Activated T-cell treated with anti-CD3 and anti-CD28 coated beads, Interleukin-2, amount 50 U/mL, for 72 hours (primary cell): ENCODE results near the gene SLC22A3. TPM values are rescaled to one million over a fixed set of nuclear protein-coding genes. Genes with fewer than 3 reads are reported as not detected.
A peak's percentile ranks its signal among the peaks of the same experiment; 100 is the strongest.
"Not testable (repeated sequence)": the region's sequence is repeated elsewhere in the genome, so short reads cannot be mapped to it uniquely, and the experiment has no call there.

Source experiments
- ATAC-seq, 2 donors: fragments of 150-1000 bp; cut with Tn5 transposase; replicated peaks in 1 of 2; 2 replicates each; pipeline ENCODE4 v1.10.0; 2021; ENCODE audit warnings: moderate library complexity in 2 of 2, mild to moderate bottlenecking in 1 of 2
- DNase-seq, 2 donors: peaks; one replicate each; pipeline ENCODE4 v3.0.0; 2021 to 2022; ENCODE audit warnings: mixed read lengths in 1 of 2
- H3K27ac Mint-ChIP-seq: one replicate; pipeline ENCODE4 v1.8.0; 2022; ENCODE audit warnings: mild to moderate bottlenecking, moderate library complexity, mixed read lengths
- H3K27me3 Mint-ChIP-seq: one replicate; pipeline ENCODE4 v1.8.0; 2022; ENCODE audit warnings: low read depth, mixed read lengths
- H3K36me3 Mint-ChIP-seq, 2 donors: one replicate each; pipeline ENCODE4 v1.8.0; 2022; ENCODE audit warnings: mixed read lengths in 2 of 2, mild to moderate bottlenecking in 1 of 2; ENCODE audit not compliant: insufficient read depth in 2 of 2
- H3K4me1 Mint-ChIP-seq: one replicate; pipeline ENCODE4 v1.8.0; 2022; ENCODE audit warnings: low read depth, mixed read lengths
- H3K4me3 Mint-ChIP-seq, 2 donors: one replicate each; pipeline ENCODE4 v1.8.0; 2022; ENCODE audit warnings: mild to moderate bottlenecking in 2 of 2, mixed read lengths in 2 of 2, moderate library complexity in 2 of 2
- H3K9me3 Mint-ChIP-seq, 2 donors: one replicate each; pipeline ENCODE4 v1.8.0; 2022; ENCODE audit warnings: mixed read lengths in 2 of 2
- total RNA-seq, 2 donors: library from RNA; stranded (reverse); gene quantifications; one replicate each; pipeline ENCODE4 v1.2.3, GENCODE V29; 2022

The SLC22A3 gene
- total RNA-seq, 2 donors from 2014 or later: not detected

- no peak for DNase-seq
- Mint-ChIP-seq H3K9me3 (peaks cover 2 to 4% of the 10 kb centered on the region in 2 donors), H3K27me3 (peaks cover 24% of the 10 kb centered on the region), H3K4me1 (no peaks in the 10 kb centered on the region), H3K27ac (no peak overlapping the region), H3K4me3 (no peak overlapping the region), H3K36me3 (peaks cover 0 to 2% of the 10 kb centered on the region in 2 donors)
- ATAC-seq: no peak
Measured at GRCh38 chr6:160387916-160388643, 39.9 kb downstream of the SLC22A3 start.

DNA sequence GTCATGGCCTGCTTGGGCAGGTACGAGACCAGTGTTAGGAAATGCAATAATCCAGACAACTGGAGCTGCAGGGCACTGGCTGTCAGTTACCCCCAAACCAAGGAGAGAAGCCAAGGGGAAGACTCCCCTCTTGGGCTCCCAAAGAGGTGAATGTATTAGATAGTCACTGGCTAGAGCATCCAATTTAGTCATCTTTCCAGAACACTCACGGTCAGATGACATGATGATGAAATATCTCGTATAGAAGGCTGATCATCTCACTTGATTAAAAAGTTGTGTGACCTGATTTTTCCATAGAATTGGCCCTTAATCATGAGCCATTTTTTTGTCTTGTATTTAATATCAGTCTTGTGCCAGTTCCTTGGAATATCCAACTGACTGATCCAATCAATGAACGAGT lies 40.7 kb downstream of the SLC22A3 start:
- Mint-ChIP-seq H3K4me1 (no peaks in the 10 kb centered on the region), H3K36me3 (no peaks in the 10 kb centered on the region), H3K4me3 (no peak overlapping the region), H3K27ac (no peak overlapping the region), H3K9me3 (peaks cover 0 to 4% of the 10 kb centered on the region in 2 donors), H3K27me3 (peaks cover 31% of the 10 kb centered on the region)
- ATAC-seq (no peak), DNase-seq (no peak)

DNA sequence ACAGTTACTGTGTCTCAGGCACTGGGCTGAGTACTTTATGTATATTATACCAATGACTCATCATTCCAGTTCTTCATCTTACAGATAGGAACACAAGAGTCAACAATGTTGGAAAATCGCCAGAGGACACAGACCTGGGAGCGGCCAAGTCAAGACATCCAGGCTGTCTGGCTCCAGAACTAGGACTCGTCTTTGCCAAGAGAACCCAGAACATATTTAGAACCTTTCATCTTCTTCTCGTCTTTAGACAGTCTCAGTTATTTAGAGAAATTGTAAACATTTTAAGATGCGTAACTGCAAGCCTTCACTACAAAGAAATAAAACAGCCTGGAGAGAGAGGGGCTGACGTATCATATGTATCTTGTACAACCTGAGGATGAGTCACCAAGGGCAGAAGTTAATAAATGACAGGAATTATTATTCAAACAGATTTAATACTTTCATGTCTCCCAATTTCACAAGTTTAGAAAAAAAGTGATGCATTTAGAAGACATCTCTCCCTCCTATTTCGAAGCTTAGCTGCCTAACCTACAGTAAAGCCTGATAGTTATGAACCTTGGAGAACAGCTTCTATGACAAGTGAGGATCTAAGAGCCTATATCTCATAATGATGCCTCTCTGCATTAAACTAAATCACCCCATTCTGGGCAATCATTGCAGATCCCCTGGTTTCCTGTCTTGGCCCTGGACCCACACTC lies 43.4 kb downstream of the SLC22A3 start:
- Mint-ChIP-seq H3K27ac (no peak overlapping the region), H3K36me3 (no peaks in the 10 kb centered on the region), H3K27me3 (peaks cover 26% of the 10 kb centered on the region), H3K4me3 (no peak overlapping the region), H3K9me3 (no peaks in the 10 kb centered on the region), H3K4me1 (no peaks in the 10 kb centered on the region)
- DNase-seq (no peak), ATAC-seq (no peak)

GRCh38 chr6:160393442-160393841 lies 45.3 kb downstream of the SLC22A3 start:
- not testable (repeated sequence) for H3K36me3 Mint-ChIP-seq
- peaks cover 31% of the 10 kb centered on the region for H3K27me3 Mint-ChIP-seq

DNA sequence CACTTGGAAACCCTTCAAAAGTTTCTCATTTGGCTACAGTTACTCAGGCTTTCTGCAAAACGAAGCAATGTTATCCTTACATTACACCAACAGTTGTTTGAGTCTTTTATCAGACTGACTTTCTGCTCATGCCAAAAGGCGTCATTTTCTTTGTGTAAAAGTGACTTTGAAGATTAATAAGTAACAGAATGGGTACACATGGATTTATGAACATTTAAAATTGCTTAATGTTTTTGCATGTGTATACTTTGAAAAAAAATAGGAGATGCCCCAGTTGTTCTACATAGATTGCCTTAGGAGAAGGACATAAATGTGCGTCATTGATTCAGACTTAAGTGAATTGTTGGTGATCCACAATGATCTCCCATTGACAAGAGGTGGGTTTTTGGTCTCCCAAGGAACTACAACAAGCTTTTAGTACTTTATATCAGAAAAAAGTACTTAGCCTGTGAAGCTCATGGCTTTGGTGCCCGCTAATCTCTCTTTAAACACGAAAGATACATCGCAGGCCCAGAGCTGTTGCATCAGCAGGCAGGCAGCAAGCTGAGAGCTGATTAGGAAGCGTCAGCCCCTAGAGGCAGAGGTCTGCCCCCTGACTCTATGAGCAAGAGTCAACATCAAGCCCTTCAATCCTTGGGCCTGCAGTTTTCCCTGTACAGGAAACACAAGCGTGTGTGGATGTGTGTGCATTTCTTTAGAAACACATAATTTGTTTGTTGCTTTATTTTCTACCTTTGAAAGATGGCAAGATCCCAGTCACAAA lies 45.9 kb downstream of the SLC22A3 start:
- Mint-ChIP-seq H3K9me3 (no peaks in the 10 kb centered on the region), H3K27me3 (peaks cover 31% of the 10 kb centered on the region), H3K27ac (no peak overlapping the region), H3K4me3 (no peak overlapping the region), H3K4me1 (peaks cover 4% of the 10 kb centered on the region), H3K36me3 (no peaks in the 10 kb centered on the region)
- DNase-seq: no peak
- no peak for ATAC-seq

More at GRCh38 chr6:160393442-160393841, 45.3 kb downstream of the SLC22A3 start:
- H3K4me3 Mint-ChIP-seq, H3K27ac Mint-ChIP-seq, DNase-seq, ATAC-seq, H3K9me3 Mint-ChIP-seq, H3K4me1 Mint-ChIP-seq: not testable (repeated sequence)

DNA sequence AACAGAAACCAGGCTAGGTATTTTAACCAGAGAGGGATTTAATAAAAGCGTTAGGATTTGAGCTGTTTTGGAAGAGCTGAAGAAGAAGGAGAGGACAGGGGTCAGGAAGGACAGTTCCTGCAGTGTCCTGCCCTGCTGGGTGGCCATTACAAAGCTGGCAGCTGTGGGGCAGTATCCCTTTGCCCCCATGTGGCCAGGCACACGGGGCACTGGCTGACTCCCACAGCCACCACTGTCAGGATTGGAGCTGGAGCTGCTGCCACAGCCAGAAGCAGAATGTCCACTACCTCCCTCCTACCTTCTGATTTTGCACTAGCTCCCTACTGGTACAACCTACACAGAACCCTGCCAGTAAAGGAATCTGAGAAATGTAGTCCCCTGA lies 46.5 kb downstream of the SLC22A3 start:
- peaks cover 9% of the 10 kb centered on the region for H3K4me1 Mint-ChIP-seq
- no peak for ATAC-seq
- H3K36me3 Mint-ChIP-seq: no peaks in the 10 kb centered on the region
- no peaks in the 10 kb centered on the region for H3K9me3 Mint-ChIP-seq
- no peak for DNase-seq
- peaks cover 31% of the 10 kb centered on the region for H3K27me3 Mint-ChIP-seq
- H3K4me3 Mint-ChIP-seq: no peak overlapping the region
- H3K27ac Mint-ChIP-seq: no peak overlapping the region

DNA sequence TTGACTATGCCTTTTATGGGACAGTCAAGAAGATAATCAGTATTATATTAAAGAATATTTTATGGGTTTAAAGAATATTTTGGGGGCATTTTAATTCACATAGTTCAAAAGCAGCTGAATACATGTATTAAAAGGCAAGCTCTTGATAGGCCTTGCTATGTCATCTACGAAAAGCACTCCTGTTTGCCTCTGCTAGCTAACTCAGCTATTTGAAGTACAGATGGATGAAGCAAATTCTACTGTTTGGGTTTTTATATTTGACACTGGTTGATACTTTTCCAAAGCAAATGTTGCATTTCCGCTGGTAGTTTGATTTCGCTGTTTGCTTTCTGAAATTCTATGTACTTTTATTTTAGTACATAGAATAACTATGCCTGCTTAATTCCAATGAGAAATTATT lies 47.0 kb downstream of the SLC22A3 start:
- Mint-ChIP-seq H3K27ac (no peak overlapping the region), H3K4me3 (no peak overlapping the region), H3K4me1 (peaks cover 9% of the 10 kb centered on the region), H3K36me3 (no peaks in the 10 kb centered on the region), H3K27me3 (peaks cover 26% of the 10 kb centered on the region), H3K9me3 (no peaks in the 10 kb centered on the region)
- DNase-seq: no peak
- ATAC-seq: no peak

- H3K27ac Mint-ChIP-seq: no peak overlapping the region
- H3K4me3 Mint-ChIP-seq: no peak overlapping the region
- DNase-seq (no peak), ATAC-seq (no peak)
- H3K27me3 Mint-ChIP-seq: peaks cover 19% of the 10 kb centered on the region
- H3K4me1 Mint-ChIP-seq: peaks cover 9% of the 10 kb centered on the region
- no peaks in the 10 kb centered on the region for H3K9me3 Mint-ChIP-seq
- H3K36me3 Mint-ChIP-seq: no peaks in the 10 kb centered on the region
Measured at GRCh38 chr6:160396292-160396691, 48.1 kb downstream of the SLC22A3 start.

DNA sequence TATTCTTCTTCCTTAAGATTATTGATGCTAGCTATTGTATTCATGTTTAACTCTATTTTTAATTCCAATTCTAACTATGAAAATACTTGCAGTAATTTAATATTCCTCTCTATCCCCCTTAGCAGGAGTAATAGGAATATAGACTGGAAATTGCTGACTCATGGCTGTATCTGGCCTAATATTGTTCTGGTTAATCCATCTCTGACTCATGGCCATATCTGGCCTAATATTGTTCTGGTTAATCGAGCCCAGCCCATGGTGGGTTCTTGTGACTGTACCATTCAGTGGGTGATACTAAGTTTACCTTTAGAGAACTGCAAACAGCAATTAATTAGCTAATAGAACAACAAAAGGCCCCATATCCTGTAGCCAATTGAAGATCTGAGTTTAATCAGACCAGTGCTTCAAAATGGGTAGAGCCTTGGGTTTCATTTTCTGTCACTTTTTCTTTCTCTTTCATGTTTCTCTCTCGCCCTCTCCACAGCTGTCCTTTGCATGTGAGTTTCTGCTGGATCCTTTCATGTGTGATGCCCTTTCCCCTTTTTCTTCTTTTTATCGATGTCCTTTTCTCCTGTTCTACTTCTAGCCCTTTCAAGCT lies 50.6 kb downstream of the SLC22A3 start:
- no peaks in the 10 kb centered on the region for H3K36me3 Mint-ChIP-seq
- peaks cover 9% of the 10 kb centered on the region for H3K4me1 Mint-ChIP-seq
- DNase-seq (no peak), ATAC-seq (peak in 1 of 2 donors; percentile 35)
- peak overlapping the region; percentile 50 for H3K27ac Mint-ChIP-seq
- H3K4me3 Mint-ChIP-seq: peak overlapping the region in 1 of 2 donors; percentile 24
- no peaks in the 10 kb centered on the region for H3K9me3 Mint-ChIP-seq
- peaks cover 14% of the 10 kb centered on the region for H3K27me3 Mint-ChIP-seq

GRCh38 chr6:160400446-160400845 lies 52.3 kb downstream of the SLC22A3 start:
- no peak for ATAC-seq
- Mint-ChIP-seq H3K36me3 (no peaks in the 10 kb centered on the region), H3K9me3 (no peaks in the 10 kb centered on the region), H3K4me1 (peaks cover 9% of the 10 kb centered on the region), H3K27ac (no peak overlapping the region), H3K4me3 (no peak overlapping the region), H3K27me3 (peaks cover 5% of the 10 kb centered on the region)
- DNase-seq: no peak

- Mint-ChIP-seq H3K36me3 (no peaks in the 10 kb centered on the region), H3K27ac (no peak overlapping the region), H3K27me3 (peaks cover 10% of the 10 kb centered on the region), H3K4me3 (no peak overlapping the region), H3K9me3 (no peaks in the 10 kb centered on the region), H3K4me1 (no peaks in the 10 kb centered on the region)
- DNase-seq (no peak), ATAC-seq (no peak)
Measured at GRCh38 chr6:160408528-160408927, 60.4 kb downstream of the SLC22A3 start.

- no peaks in the 10 kb centered on the region for H3K4me1 Mint-ChIP-seq
- no peak for ATAC-seq
- H3K27me3 Mint-ChIP-seq: peaks cover 22% of the 10 kb centered on the region
Measured at GRCh38 chr6:160412993-160413392, 64.8 kb downstream of the SLC22A3 start.

GRCh38 chr6:160417146-160417545 lies 69.0 kb downstream of the SLC22A3 start:
- H3K9me3 Mint-ChIP-seq: no peaks in the 10 kb centered on the region
- no peak overlapping the region for H3K27ac Mint-ChIP-seq

More at GRCh38 chr6:160412993-160413392, 64.8 kb downstream of the SLC22A3 start:
- Mint-ChIP-seq H3K9me3 (no peaks in the 10 kb centered on the region), H3K36me3 (no peaks in the 10 kb centered on the region), H3K27ac (no peak overlapping the region), H3K4me3 (no peak overlapping the region)
- DNase-seq: no peak

More at GRCh38 chr6:160417146-160417545, 69.0 kb downstream of the SLC22A3 start:
- H3K4me3 Mint-ChIP-seq: no peak overlapping the region
- H3K36me3 Mint-ChIP-seq: no peaks in the 10 kb centered on the region
- H3K4me1 Mint-ChIP-seq: no peaks in the 10 kb centered on the region
- peaks cover 32% of the 10 kb centered on the region for H3K27me3 Mint-ChIP-seq
- ATAC-seq: no peak
- DNase-seq: no peak
